ENCODE data around the gene PLG.
"Not testable (repeated sequence)": the region's sequence is repeated elsewhere in the genome, so short reads cannot be mapped to it uniquely, and the experiment has no call there.

Gene PLG

GRCh38 chr6:160781298-160781697 lies 79.3 kb downstream of the PLG start:
- H3K9me3 ChIP-seq (replicated peaks; ENCODE audit: insufficient read depth, low read length): no peaks in the 10 kb centered on the region

GRCh38 chr6:160782228-160782627 lies 80.2 kb downstream of the PLG start:
- Histone ChIP-seq H3K36me3 (replicated peaks; ENCODE audit: insufficient read depth, low read length) (no peaks in the 10 kb centered on the region), H3K27ac (ENCODE audit: low read length) (no peak overlapping the region), H3K9me2 (replicated peaks; ENCODE audit: insufficient read depth, low read length) (no peaks in the 10 kb centered on the region), H3K4me1 (ENCODE audit: low read length) (no peaks in the 10 kb centered on the region), H3K4me3 (ENCODE audit: low read length) (no peak overlapping the region), H3K27me3 (replicated peaks; ENCODE audit: insufficient read depth, low read length) (no peaks in the 10 kb centered on the region), H3F3A (ENCODE audit: insufficient read depth, low read length) (no peaks in the 10 kb centered on the region), H2AFZ (ENCODE audit: low read length) (no peak overlapping the region), H3K4me2 (ENCODE audit: low read depth, low read length) (no peak overlapping the region), H3K9ac (ENCODE audit: low read length) (no peak overlapping the region), H3K9me3 (replicated peaks; ENCODE audit: insufficient read depth, low read length) (no peaks in the 10 kb centered on the region), H3K79me2 (ENCODE audit: low read length) (no peaks in the 10 kb centered on the region), H4K20me1 (ENCODE audit: insufficient read depth, low read length) (no peaks in the 10 kb centered on the region)
- TF ChIP-seq CTCF (IDR thresholded peaks at IDR 0.05; ENCODE audit: low read length) (no peak), EZH2phosphoT487 (IDR thresholded peaks at IDR 0.05; ENCODE audit: low read length) (no peak), EZH2 (optimal IDR thresholded peaks at IDR 0.05; ENCODE audit: low read depth, low read length) (no peak)
- no peak for DNase-seq

More at GRCh38 chr6:160781298-160781697, 79.3 kb downstream of the PLG start:
- Histone ChIP-seq H3K36me3 (replicated peaks; ENCODE audit: insufficient read depth, low read length) (no peaks in the 10 kb centered on the region), H3K79me2 (ENCODE audit: low read length) (no peaks in the 10 kb centered on the region), H3K27ac (ENCODE audit: low read length) (no peak overlapping the region), H3K4me3 (ENCODE audit: low read length) (no peak overlapping the region), H3K9me2 (replicated peaks; ENCODE audit: insufficient read depth, low read length) (no peaks in the 10 kb centered on the region), H3K9ac (ENCODE audit: low read length) (no peak overlapping the region), H3K4me2 (ENCODE audit: low read depth, low read length) (no peak overlapping the region), H2AFZ (ENCODE audit: low read length) (no peak overlapping the region), H3K4me1 (ENCODE audit: low read length) (no peaks in the 10 kb centered on the region), H4K20me1 (ENCODE audit: insufficient read depth, low read length) (no peaks in the 10 kb centered on the region), H3F3A (ENCODE audit: insufficient read depth, low read length) (no peaks in the 10 kb centered on the region), H3K27me3 (replicated peaks; ENCODE audit: insufficient read depth, low read length) (no peaks in the 10 kb centered on the region)
- no peak for TF ChIP-seq EZH2 (optimal IDR thresholded peaks at IDR 0.05; ENCODE audit: low read depth, low read length)
- TF ChIP-seq EZH2phosphoT487 (IDR thresholded peaks at IDR 0.05; ENCODE audit: low read length): no peak
- no peak for TF ChIP-seq CTCF (IDR thresholded peaks at IDR 0.05; ENCODE audit: low read length)
- no peak for DNase-seq

- H3K36me3 ChIP-seq (replicated peaks; ENCODE audit: insufficient read depth, low read length): no peaks in the 10 kb centered on the region
- H3K4me2 ChIP-seq (ENCODE audit: low read depth, low read length): no peak overlapping the region
- H3K4me3 ChIP-seq (ENCODE audit: low read length): no peak overlapping the region
- TF ChIP-seq EZH2 (optimal IDR thresholded peaks at IDR 0.05; ENCODE audit: low read depth, low read length) (no peak), EZH2phosphoT487 (IDR thresholded peaks at IDR 0.05; ENCODE audit: low read length) (no peak), CTCF (IDR thresholded peaks at IDR 0.05; ENCODE audit: low read length) (no peak)
- H3K4me1 ChIP-seq (ENCODE audit: low read length): no peaks in the 10 kb centered on the region
- H3F3A ChIP-seq (ENCODE audit: insufficient read depth, low read length): no peaks in the 10 kb centered on the region
- H2AFZ ChIP-seq (ENCODE audit: low read length): no peak overlapping the region
- no peak for DNase-seq
- H3K79me2 ChIP-seq (ENCODE audit: low read length): no peaks in the 10 kb centered on the region
- H3K27me3 ChIP-seq (replicated peaks; ENCODE audit: insufficient read depth, low read length): no peaks in the 10 kb centered on the region
- no peak overlapping the region for H3K27ac ChIP-seq (ENCODE audit: low read length)
- H3K9me3 ChIP-seq (replicated peaks; ENCODE audit: insufficient read depth, low read length): no peaks in the 10 kb centered on the region
- no peaks in the 10 kb centered on the region for H4K20me1 ChIP-seq (ENCODE audit: insufficient read depth, low read length)
- H3K9me2 ChIP-seq (replicated peaks; ENCODE audit: insufficient read depth, low read length): no peaks in the 10 kb centered on the region
- H3K9ac ChIP-seq (ENCODE audit: low read length): no peak overlapping the region
Observed at GRCh38 chr6:160783741-160784140, 81.7 kb downstream of the PLG start.

- H3K4me1 ChIP-seq (ENCODE audit: low read length); H3K36me3 ChIP-seq (replicated peaks; ENCODE audit: insufficient read depth, low read length); H3K79me2 ChIP-seq (ENCODE audit: low read length); H3K4me2 ChIP-seq (ENCODE audit: low read depth, low read length); H3K27me3 ChIP-seq (replicated peaks; ENCODE audit: insufficient read depth, low read length); H3K4me3 ChIP-seq (ENCODE audit: low read length); H3K9ac ChIP-seq (ENCODE audit: low read length); H3K9me2 ChIP-seq (replicated peaks; ENCODE audit: insufficient read depth, low read length); H3K27ac ChIP-seq (ENCODE audit: low read length); H2AFZ ChIP-seq (ENCODE audit: low read length); H4K20me1 ChIP-seq (ENCODE audit: insufficient read depth, low read length); H3K9me3 ChIP-seq (replicated peaks; ENCODE audit: insufficient read depth, low read length); DNase-seq: not testable (repeated sequence)
- H3F3A ChIP-seq (ENCODE audit: insufficient read depth, low read length): peaks cover 19% of the 10 kb centered on the region
Observed at GRCh38 chr6:160788126-160788525, 86.1 kb downstream of the PLG start.
